Measurements from ENCODE around the gene GRM2. TPM values are rescaled to one million over a fixed set of nuclear protein-coding genes. Genes with fewer than 3 reads are reported as not detected.

GRM2 gene
- polyA plus RNA-seq (2012; ENCODE audit: insufficient read length, low read depth): 0.11 TPM

DNA sequence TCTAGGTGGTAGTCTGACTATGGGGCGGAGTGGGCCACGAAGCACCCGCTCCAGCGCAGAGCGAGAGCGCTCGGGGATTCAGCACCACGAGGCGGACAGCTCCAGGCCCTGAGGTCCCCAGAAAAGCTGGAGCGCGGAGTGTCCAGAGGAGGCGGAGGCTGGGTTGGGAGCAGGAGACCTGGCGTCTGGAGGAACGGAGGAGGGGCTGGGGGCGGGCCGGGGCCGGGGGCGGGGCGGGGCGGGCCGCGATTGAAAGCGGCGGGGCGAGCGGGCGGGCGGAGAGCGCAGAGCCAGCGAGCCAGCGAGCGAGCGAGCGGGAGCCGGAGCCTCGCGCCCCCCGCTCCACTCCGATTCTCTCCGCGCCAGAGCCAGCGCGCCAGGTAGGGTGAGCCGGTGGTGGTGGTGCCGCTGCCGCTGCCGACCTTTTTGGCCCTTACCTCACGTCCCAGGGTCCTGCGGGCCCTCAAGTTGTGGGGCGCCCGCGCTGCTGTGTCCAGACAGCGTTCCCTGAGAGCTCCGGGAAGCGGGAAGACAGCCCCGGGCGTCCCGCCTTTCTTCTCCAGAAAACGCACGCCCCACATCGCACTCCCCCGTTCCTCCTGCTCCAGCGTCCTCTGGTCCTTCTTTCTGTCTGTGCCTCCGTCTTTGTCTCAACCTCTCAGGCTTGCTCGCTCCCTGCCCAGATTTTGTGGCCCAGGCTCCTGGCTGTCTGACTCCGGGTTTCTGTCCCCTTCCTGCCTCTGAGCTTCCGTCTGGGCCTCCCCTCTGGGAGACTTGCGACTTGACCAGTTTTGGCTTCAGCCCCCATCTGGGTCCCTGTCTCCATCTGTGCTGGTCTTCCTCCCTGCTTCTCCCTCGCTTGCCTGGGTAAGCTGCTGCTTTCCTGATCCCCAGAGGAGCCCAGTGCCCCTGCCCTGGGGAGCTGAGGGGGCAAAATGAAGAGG, at the start of gene GRM2:
Gene GRM2, plus strand, starts transcription at position 281 of the 944 bp plus-strand sequence. CDS start 1,916 bp downstream, outside the sequence.
- TF ChIP-seq FOXP2 (optimal IDR thresholded peaks at IDR 0.05; ENCODE audit: borderline replicate concordance, extremely low read depth, extremely low read length, insufficient read depth) (peak; percentile 52), SIN3A (IDR thresholded peaks at IDR 0.05; ENCODE audit: borderline replicate concordance, insufficient read depth, low read length) (peak; percentile 93; the same call in 1 of the 2 replicates), TAF1 (IDR thresholded peaks at IDR 0.05; ENCODE audit: borderline replicate concordance, insufficient read depth, low read length) (no peak), POLR2AphosphoS5 (IDR thresholded peaks at IDR 0.05; ENCODE audit: low read depth, low read length) (no peak)
- TF ChIP-seq, protein P1, sequence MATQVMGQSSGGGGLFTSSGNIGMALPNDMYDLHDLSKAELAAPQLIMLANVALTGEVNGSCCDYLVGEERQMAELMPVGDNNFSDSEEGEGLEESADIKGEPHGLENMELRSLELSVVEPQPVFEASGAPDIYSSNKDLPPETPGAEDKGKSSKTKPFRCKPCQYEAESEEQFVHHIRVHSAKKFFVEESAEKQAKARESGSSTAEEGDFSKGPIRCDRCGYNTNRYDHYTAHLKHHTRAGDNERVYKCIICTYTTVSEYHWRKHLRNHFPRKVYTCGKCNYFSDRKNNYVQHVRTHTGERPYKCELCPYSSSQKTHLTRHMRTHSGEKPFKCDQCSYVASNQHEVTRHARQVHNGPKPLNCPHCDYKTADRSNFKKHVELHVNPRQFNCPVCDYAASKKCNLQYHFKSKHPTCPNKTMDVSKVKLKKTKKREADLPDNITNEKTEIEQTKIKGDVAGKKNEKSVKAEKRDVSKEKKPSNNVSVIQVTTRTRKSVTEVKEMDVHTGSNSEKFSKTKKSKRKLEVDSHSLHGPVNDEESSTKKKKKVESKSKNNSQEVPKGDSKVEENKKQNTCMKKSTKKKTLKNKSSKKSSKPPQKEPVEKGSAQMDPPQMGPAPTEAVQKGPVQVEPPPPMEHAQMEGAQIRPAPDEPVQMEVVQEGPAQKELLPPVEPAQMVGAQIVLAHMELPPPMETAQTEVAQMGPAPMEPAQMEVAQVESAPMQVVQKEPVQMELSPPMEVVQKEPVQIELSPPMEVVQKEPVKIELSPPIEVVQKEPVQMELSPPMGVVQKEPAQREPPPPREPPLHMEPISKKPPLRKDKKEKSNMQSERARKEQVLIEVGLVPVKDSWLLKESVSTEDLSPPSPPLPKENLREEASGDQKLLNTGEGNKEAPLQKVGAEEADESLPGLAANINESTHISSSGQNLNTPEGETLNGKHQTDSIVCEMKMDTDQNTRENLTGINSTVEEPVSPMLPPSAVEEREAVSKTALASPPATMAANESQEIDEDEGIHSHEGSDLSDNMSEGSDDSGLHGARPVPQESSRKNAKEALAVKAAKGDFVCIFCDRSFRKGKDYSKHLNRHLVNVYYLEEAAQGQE (IDR thresholded peaks at IDR 0.05; ENCODE audit: insufficient read depth in 1 of 2, low read depth in 2 of 2, low read length in 2 of 2): peak; percentile 94

DNA sequence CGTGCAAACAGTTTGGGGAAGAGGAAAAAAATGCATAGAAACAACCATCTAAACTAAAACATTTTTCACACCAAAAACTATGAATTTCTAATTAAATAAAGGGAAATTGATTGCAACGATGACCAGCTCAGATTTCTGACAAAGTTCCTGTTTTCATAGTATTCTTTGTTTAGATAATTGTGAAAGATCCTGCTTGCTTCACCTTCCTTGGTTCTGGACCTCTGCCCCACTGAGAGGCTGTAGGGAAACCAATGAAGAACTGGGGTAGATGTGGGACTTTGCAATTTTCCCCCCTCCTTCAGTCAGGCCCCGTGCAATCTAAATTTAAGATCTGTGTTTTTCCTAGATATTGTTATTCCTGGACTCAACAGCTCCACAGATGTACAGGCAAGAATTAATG, 49.6 kb upstream of the GRM2 start:
- TF ChIP-seq FOXP2 (optimal IDR thresholded peaks at IDR 0.05; ENCODE audit: borderline replicate concordance, extremely low read depth, extremely low read length, insufficient read depth) (no peak), POLR2AphosphoS5 (IDR thresholded peaks at IDR 0.05; ENCODE audit: low read depth, low read length) (no peak), TAF1 (IDR thresholded peaks at IDR 0.05; ENCODE audit: borderline replicate concordance, insufficient read depth, low read length) (no peak), SIN3A (IDR thresholded peaks at IDR 0.05; ENCODE audit: borderline replicate concordance, insufficient read depth, low read length) (no peak)
- TF ChIP-seq, protein P1 (IDR thresholded peaks at IDR 0.05; ENCODE audit: insufficient read depth in 1 of 2, low read depth in 2 of 2, low read length in 2 of 2): no peak

DNA sequence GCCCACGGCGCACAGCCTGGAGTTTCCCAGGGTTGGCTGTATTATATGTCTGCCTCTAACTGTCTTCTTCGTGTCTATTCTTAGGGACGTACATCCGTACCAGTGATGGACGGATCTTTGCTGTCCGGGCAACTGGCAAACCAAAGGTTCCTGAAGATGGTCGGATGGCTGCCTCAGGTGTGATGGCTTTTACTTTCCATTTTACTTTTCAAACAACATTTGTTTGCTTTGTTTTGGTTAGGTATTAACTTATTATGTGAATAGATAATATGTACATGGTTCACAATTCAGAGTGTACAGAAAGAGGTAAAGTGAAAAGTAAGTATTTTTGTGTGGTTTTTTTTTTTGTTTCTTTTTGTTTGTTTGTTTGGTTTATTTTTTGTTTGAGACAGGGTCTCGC, 46.9 kb upstream of the GRM2 start:
- TF ChIP-seq POLR2AphosphoS5 (IDR thresholded peaks at IDR 0.05; ENCODE audit: low read depth, low read length) (no peak), TAF1 (IDR thresholded peaks at IDR 0.05; ENCODE audit: borderline replicate concordance, insufficient read depth, low read length) (no peak), FOXP2 (optimal IDR thresholded peaks at IDR 0.05; ENCODE audit: borderline replicate concordance, extremely low read depth, extremely low read length, insufficient read depth) (no peak), SIN3A (IDR thresholded peaks at IDR 0.05; ENCODE audit: borderline replicate concordance, insufficient read depth, low read length) (no peak)
- TF ChIP-seq, protein P1 (IDR thresholded peaks at IDR 0.05; ENCODE audit: insufficient read depth in 1 of 2, low read depth in 2 of 2, low read length in 2 of 2): no peak

DNA sequence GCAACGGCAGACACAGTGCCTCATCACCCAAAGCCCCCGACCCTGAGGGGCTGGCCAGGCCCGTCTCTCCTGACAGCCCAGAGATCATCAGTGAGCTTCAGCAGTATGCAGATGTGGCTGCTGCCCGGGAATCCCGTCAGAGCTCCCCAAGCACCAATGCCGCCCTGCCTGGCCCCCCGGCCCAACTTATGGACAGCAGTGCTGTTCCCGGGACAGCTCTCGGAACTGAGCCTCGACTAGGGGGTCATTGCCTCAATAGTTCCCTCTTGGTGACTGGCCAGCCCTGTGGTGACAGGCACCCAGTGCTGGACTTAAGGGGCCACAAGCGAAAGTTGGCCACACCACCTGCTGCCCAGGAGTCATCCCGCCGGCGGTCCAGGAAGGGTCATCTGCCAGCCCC, 44.4 kb upstream of the GRM2 start:
- TF ChIP-seq TAF1 (IDR thresholded peaks at IDR 0.05; ENCODE audit: borderline replicate concordance, insufficient read depth, low read length): no peak

DNA sequence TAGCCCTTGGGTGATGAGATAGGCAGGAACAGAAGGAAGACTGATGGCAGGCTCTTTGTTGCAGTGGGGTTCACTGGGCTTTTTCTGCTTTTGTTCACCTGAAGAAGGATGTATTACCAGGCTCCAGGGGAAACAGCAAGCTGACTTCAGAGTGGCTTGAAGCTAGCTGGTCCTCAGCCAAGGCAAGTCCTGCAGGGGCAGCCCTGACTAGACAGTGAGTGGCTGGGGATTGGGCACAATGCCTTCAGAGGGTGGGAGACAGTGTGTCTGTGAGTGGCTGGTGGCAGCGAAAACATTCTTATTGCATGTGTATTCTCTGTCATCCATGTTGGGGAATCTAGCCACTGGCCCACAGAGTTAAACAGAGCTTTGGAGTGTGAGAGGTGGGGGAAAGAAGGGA, 38.1 kb upstream of the GRM2 start:
- TF ChIP-seq FOXP2 (optimal IDR thresholded peaks at IDR 0.05; ENCODE audit: borderline replicate concordance, extremely low read depth, extremely low read length, insufficient read depth) (no peak), SIN3A (IDR thresholded peaks at IDR 0.05; ENCODE audit: borderline replicate concordance, insufficient read depth, low read length) (no peak), POLR2AphosphoS5 (IDR thresholded peaks at IDR 0.05; ENCODE audit: low read depth, low read length) (no peak), TAF1 (IDR thresholded peaks at IDR 0.05; ENCODE audit: borderline replicate concordance, insufficient read depth, low read length) (no peak)
- TF ChIP-seq, protein P1 (IDR thresholded peaks at IDR 0.05; ENCODE audit: insufficient read depth in 1 of 2, low read depth in 2 of 2, low read length in 2 of 2): no peak

Measured in PFSK-1 (cell line).